CD4-positive, alpha-beta T cell (primary cell): ENCODE results near the gene SIGLECL1. TPM values are rescaled to one million over a fixed set of nuclear protein-coding genes. Genes with fewer than 3 reads are reported as not detected.
A peak's percentile ranks its signal among the peaks of the same experiment; 100 is the strongest.

ENCODE experiments used
- ATAC-seq: fragments of 200-7000 bp; cut with Tn5 transposase; one replicate; pipeline ENCODE4 v1.10.0; 2022; ENCODE audit warnings: mild to moderate bottlenecking; ENCODE audit not compliant: poor library complexity
- CTCF ChIA-PET: fragments of 350-600 bp; sonication (Branson Sonifier 250); formaldehyde crosslinking; loops from one replicate; lab custom pipeline; 2021; ENCODE audit warnings: antibody characterized with exemption, inconsistent platforms; lab: Charles Lee
- POLR2A ChIA-PET: fragments of 350-600 bp; sonication (Branson Sonifier 250); formaldehyde crosslinking; loops from one replicate; lab custom pipeline; 2021; ENCODE audit warnings: antibody characterized with exemption, inconsistent platforms; lab: Charles Lee
- DNase-seq, 14 experiments: peaks; one replicate each; pipeline ENCODE4 v3.0.0-alpha.2; 2013 to 2020; ENCODE audit warnings: mixed read lengths in 2 of 14
- H3K27ac ChIP-seq, 2 donors: one replicate each; pipeline versions ENCODE4 v1.5.1 to v1.7.0; 2013; ENCODE audit warnings: low read length in 2 of 2, low read depth in 1 of 2, mild to moderate bottlenecking in 1 of 2
- H3K27me3 ChIP-seq, 2 experiments: 1 replicate in 1 of 2; 2 replicates in 1 of 2; pipeline versions ENCODE4 v1.6.1 to v1.7.0; 2013; ENCODE audit warnings: low read length in 2 of 2, control low read depth in 1 of 2, mild to moderate bottlenecking in 1 of 2, moderate library complexity in 1 of 2; ENCODE audit not compliant: insufficient read depth in 2 of 2, control insufficient read depth in 1 of 2
- H3K36me3 ChIP-seq: one replicate; pipeline ENCODE4 v1.6.1; 2013; ENCODE audit warnings: low read length, control low read depth; ENCODE audit not compliant: insufficient read depth
- H3K4me1 ChIP-seq: one replicate; pipeline ENCODE4 v1.6.1; 2013; ENCODE audit warnings: low read length, control low read depth; ENCODE audit not compliant: insufficient read depth
- H3K4me3 ChIP-seq: one replicate; pipeline ENCODE4 v1.5.1; 2013; ENCODE audit warnings: mild to moderate bottlenecking, low read length, moderate library complexity
- H3K9me3 ChIP-seq, 2 experiments: 1 replicate in 1 of 2; 2 replicates in 1 of 2; pipeline versions ENCODE4 v1.6.1 to v1.7.0; 2013; ENCODE audit warnings: low read length in 2 of 2, mild to moderate bottlenecking in 2 of 2, control low read depth in 1 of 2, moderate library complexity in 1 of 2; ENCODE audit not compliant: control insufficient read depth in 1 of 2, insufficient read depth in 1 of 2
- H3K27ac Mint-ChIP-seq: one replicate; pipeline ENCODE4 v1.8.0; 2020; ENCODE audit warnings: mixed read lengths
- H3K27me3 Mint-ChIP-seq: one replicate; pipeline ENCODE4 v1.8.0; 2021; ENCODE audit warnings: mixed read lengths
- H3K36me3 Mint-ChIP-seq: one replicate; pipeline ENCODE4 v1.8.0; 2021; ENCODE audit warnings: low read depth, mixed read lengths
- H3K4me1 Mint-ChIP-seq: one replicate; pipeline ENCODE4 v1.8.0; 2021; ENCODE audit warnings: low read depth, mixed read lengths
- H3K4me3 Mint-ChIP-seq: one replicate; pipeline ENCODE4 v1.8.0; 2020; ENCODE audit warnings: mild to moderate bottlenecking, mixed read lengths
- H3K9me3 Mint-ChIP-seq: one replicate; pipeline ENCODE4 v1.8.0; 2020; ENCODE audit warnings: mixed read lengths
- intact Hi-C, 2 experiments: fragments of 100-400 bp; cut with DNase I in 1 of 2; cut with micrococcal nuclease in 1 of 2; formaldehyde crosslinking; loops; one replicate each; pipeline versions ENCODE4 v1.15.1 to v1.9.0; 2023 to 2025; cut with DNase I, micrococcal nuclease
- total RNA-seq, 174 experiments: library from RNA in 2 of 174; stranded (reverse) in 2 of 174; gene quantifications; one replicate each; pipeline ENCODE4 v1.2.3 and lab custom pipeline; 2021 to 2026
- TF ChIP-seq, protein P1 (sequence below): fragments of 200-600 bp; IDR thresholded peaks from one replicate; pipeline ENCODE4 v1.8.0; 2022; ENCODE audit warnings: antibody characterized with exemption, mild to moderate bottlenecking

The SIGLECL1 gene
- total RNA-seq, 2 experiments from 2014 or later: not detected

DNA sequence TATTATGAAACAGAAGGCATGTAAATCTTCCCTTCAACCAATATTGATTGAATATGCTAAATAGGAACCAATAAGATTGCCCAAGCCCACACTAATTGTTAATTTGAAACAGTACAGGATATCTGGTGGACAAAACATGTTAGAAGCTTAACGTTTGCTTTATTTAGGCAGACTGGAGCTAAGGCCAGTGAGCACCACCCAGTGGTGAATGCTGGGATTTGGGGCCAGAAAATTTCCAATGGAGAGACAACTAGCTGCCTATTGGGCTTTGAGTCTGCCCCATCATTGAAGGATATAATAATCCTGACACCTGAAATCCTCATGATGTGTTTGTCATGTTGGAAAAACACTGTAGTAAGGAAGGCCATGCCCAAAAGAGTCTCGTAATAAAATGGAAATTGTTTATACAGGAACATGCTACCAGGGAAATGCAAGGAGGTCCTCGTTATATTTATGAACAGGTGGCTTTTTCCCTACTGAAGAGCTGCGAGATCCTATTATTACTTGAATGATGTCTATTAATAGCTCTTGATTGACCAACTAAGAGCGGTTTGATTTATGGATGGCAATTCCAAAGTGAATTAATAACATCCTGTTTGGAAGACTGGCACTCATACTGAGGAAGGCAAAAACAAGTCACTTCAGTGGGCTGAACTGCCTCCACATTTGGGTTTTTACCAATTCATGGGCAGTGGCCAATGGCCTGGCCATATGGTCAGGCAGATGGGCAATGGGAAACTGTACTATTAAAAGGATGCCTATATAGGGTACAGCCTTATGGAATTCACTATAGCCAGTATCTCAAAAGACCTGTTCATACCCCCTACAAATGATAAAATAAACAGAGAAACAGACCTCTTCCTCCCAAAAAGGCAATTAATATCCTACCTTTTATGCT, 8.7 kb downstream of the SIGLECL1 start:
- Mint-ChIP-seq H3K27me3 (peaks cover 30% of the 10 kb centered on the region), H3K36me3 (no peaks in the 10 kb centered on the region), H3K4me3 (no peak overlapping the region), H3K9me3 (no peaks in the 10 kb centered on the region), H3K4me1 (no peaks in the 10 kb centered on the region), H3K27ac (no peak overlapping the region)
- Histone ChIP-seq H3K4me1 (peaks cover 3% of the 10 kb centered on the region), H3K9me3 (no peaks in the 10 kb centered on the region), H3K36me3 (no peaks in the 10 kb centered on the region), H3K27me3 (peaks cover 4 to 6% of the 10 kb centered on the region in 2 experiments), H3K4me3 (no peak overlapping the region), H3K27ac (no peak overlapping the region)
- CTCF ChIA-PET: no interaction called here
- POLR2A ChIA-PET: no interaction called here
- TF ChIP-seq, protein P1, sequence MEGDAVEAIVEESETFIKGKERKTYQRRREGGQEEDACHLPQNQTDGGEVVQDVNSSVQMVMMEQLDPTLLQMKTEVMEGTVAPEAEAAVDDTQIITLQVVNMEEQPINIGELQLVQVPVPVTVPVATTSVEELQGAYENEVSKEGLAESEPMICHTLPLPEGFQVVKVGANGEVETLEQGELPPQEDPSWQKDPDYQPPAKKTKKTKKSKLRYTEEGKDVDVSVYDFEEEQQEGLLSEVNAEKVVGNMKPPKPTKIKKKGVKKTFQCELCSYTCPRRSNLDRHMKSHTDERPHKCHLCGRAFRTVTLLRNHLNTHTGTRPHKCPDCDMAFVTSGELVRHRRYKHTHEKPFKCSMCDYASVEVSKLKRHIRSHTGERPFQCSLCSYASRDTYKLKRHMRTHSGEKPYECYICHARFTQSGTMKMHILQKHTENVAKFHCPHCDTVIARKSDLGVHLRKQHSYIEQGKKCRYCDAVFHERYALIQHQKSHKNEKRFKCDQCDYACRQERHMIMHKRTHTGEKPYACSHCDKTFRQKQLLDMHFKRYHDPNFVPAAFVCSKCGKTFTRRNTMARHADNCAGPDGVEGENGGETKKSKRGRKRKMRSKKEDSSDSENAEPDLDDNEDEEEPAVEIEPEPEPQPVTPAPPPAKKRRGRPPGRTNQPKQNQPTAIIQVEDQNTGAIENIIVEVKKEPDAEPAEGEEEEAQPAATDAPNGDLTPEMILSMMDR: peak; percentile 63
- DNase-seq (peak in 8 of 14 experiments; percentile 4 to 45 (median 34)), ATAC-seq (peak; percentile 32)
- intact Hi-C loops: loop anchor here in 1 of 2 experiments (10.0 kb wide), 1 partner anchor 325 kb away; no protein-coding TSS in a partner anchor

DNA sequence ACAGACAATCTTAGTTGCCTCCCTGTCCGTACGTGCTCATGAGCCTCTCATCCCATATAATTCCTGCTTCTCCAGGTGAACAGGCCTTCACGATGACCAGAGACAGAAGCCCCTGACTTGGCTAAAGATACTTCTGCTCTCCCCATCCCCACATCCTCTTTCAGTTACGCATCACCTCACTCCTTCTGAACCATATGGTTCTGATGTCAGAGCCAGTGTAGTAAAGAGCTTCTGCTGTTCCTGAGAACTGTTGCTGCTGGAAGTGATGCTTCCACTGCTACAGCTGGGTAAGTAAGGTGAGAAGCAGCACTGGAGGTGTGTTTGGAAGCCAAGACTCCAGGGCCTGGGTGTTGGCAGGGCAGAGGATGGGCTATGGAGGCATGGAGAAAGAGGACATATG, 12.9 kb downstream of the SIGLECL1 start:
- POLR2A ChIA-PET: no interaction called here
- Histone ChIP-seq H3K4me3 (no peak overlapping the region), H3K27me3 (no peaks in the 10 kb centered on the region), H3K36me3 (no peaks in the 10 kb centered on the region), H3K4me1 (no peaks in the 10 kb centered on the region), H3K27ac (no peak overlapping the region), H3K9me3 (no peaks in the 10 kb centered on the region)
- CTCF ChIA-PET: no interaction called here
- intact Hi-C loops: no loop called here
- Mint-ChIP-seq H3K27me3 (peaks cover 30% of the 10 kb centered on the region), H3K9me3 (no peaks in the 10 kb centered on the region), H3K36me3 (no peaks in the 10 kb centered on the region), H3K4me3 (no peak overlapping the region), H3K27ac (no peak overlapping the region), H3K4me1 (no peaks in the 10 kb centered on the region)
- TF ChIP-seq, protein P1: no peak
- DNase-seq (peak in 1 of 14 experiments; percentile 7), ATAC-seq (no peak)

GRCh38 chr19:51271067-51271466, 20.2 kb downstream of the SIGLECL1 start:
- no peaks in the 10 kb centered on the region for H3K9me3 ChIP-seq
- Mint-ChIP-seq H3K4me3 (no peak overlapping the region), H3K4me1 (peaks cover 16% of the 10 kb centered on the region), H3K27ac (no peak overlapping the region), H3K9me3 (no peaks in the 10 kb centered on the region), H3K36me3 (no peaks in the 10 kb centered on the region), H3K27me3 (peaks cover 11% of the 10 kb centered on the region)
- no peaks in the 10 kb centered on the region for H3K36me3 ChIP-seq
- POLR2A ChIA-PET: no interaction called here
- no peak for ATAC-seq
- H3K27ac ChIP-seq: no peak overlapping the region
- CTCF ChIA-PET: no interaction called here
- TF ChIP-seq, protein P1: no peak
- intact Hi-C loops: no loop called here
- no peaks in the 10 kb centered on the region for H3K27me3 ChIP-seq
- no peak overlapping the region for H3K4me3 ChIP-seq
- H3K4me1 ChIP-seq: no peaks in the 10 kb centered on the region
- DNase-seq: peak in 2 of 14 experiments; percentile 12 to 42
